Measurements from ENCODE around the gene COPG2.

The COPG2 gene

DNA sequence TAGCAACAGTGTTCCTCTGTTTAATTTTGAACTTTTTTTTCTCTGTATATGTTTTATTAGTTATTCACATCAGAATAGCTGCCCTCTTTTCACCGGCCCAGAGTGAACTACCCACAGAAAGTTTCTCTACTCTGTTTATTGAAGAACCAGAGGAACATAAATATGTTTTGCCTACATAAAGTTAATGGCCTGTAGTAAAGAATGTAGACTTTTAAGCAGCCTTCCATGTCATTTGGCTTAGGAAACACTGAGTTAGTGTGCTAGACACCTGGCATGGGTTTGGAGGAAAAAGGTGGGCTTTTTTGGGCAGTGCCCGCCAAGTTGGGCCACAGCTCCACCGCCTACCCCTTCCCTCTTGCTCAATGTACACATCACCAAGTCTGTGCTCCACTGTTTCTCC, 185.5 kb downstream of the COPG2 start:
- no peak overlapping the region for H3K27ac ChIP-seq (ENCODE audit: low read depth, low read length, poor library complexity, severe bottlenecking)
- no peaks in the 10 kb centered on the region for H3K79me2 ChIP-seq (ENCODE audit: insufficient read depth, low read length)
- no peaks in the 10 kb centered on the region for H3K9me2 ChIP-seq (ENCODE audit: low read depth, low read length)
- TF ChIP-seq EZH2 (IDR thresholded peaks at IDR 0.05; ENCODE audit: borderline replicate concordance, low read length) (no peak), CTCF (IDR thresholded peaks at IDR 0.05; ENCODE audit: low read length) (no peak)
- no peaks in the 10 kb centered on the region for H4K20me1 ChIP-seq (ENCODE audit: insufficient read depth, low read length)
- no peak overlapping the region for H3K4me3 ChIP-seq (ENCODE audit: low read depth, low read length, poor library complexity, severe bottlenecking)
- H2AFZ ChIP-seq (ENCODE audit: low read length): no peak overlapping the region
- H3K4me2 ChIP-seq (ENCODE audit: low read length): no peak overlapping the region
- peaks cover 4% of the 10 kb centered on the region; the same call in 1 of the 2 replicates for H3K27me3 ChIP-seq (ENCODE audit: insufficient read depth, low read length)
- H3F3A ChIP-seq (ENCODE audit: insufficient read depth, low read length): no peaks in the 10 kb centered on the region
- H3K9ac ChIP-seq (ENCODE audit: low read length): no peak overlapping the region
- peaks cover 3% of the 10 kb centered on the region; the same call in 1 of the 2 replicates for H3K9me3 ChIP-seq (ENCODE audit: low read length)
- no peaks in the 10 kb centered on the region; the same call in 1 of the 2 replicates for H3K36me3 ChIP-seq (ENCODE audit: insufficient read depth, low read length)
- H3K4me1 ChIP-seq (ENCODE audit: insufficient read depth, low read length, severe bottlenecking): peaks cover 17% of the 10 kb centered on the region

GRCh38 chr7:130481898-130482297, 186.7 kb downstream of the COPG2 start:
- Histone ChIP-seq H4K20me1 (ENCODE audit: insufficient read depth, low read length) (no peaks in the 10 kb centered on the region), H3K4me1 (ENCODE audit: insufficient read depth, low read length, severe bottlenecking) (peaks cover 14% of the 10 kb centered on the region), H3K36me3 (ENCODE audit: insufficient read depth, low read length) (no peaks in the 10 kb centered on the region; the same call in 1 of the 2 replicates), H3F3A (ENCODE audit: insufficient read depth, low read length) (no peaks in the 10 kb centered on the region), H3K9ac (ENCODE audit: low read length) (no peak overlapping the region), H3K27me3 (ENCODE audit: insufficient read depth, low read length) (peaks cover 12% of the 10 kb centered on the region; the same call in 1 of the 2 replicates), H3K79me2 (ENCODE audit: insufficient read depth, low read length) (no peaks in the 10 kb centered on the region), H3K9me3 (ENCODE audit: low read length) (peaks cover 6% of the 10 kb centered on the region; the same call in 1 of the 2 replicates), H3K4me3 (ENCODE audit: low read depth, low read length, poor library complexity, severe bottlenecking) (no peak overlapping the region), H2AFZ (ENCODE audit: low read length) (no peak overlapping the region), H3K9me2 (ENCODE audit: low read depth, low read length) (no peaks in the 10 kb centered on the region), H3K27ac (ENCODE audit: low read depth, low read length, poor library complexity, severe bottlenecking) (no peak overlapping the region), H3K4me2 (ENCODE audit: low read length) (no peak overlapping the region)
- TF ChIP-seq CTCF (IDR thresholded peaks at IDR 0.05; ENCODE audit: low read length): no peak
- no peak for TF ChIP-seq EZH2 (IDR thresholded peaks at IDR 0.05; ENCODE audit: borderline replicate concordance, low read length)

GRCh38 chr7:130479716-130480400, 188.7 kb downstream of the COPG2 start:
- peaks cover 8% of the 10 kb centered on the region; the same call in 1 of the 2 replicates for H3K27me3 ChIP-seq (ENCODE audit: insufficient read depth, low read length)
- no peak overlapping the region for H3K4me2 ChIP-seq (ENCODE audit: low read length)
- H3K79me2 ChIP-seq (ENCODE audit: insufficient read depth, low read length): no peaks in the 10 kb centered on the region
- no peak overlapping the region for H3K4me3 ChIP-seq (ENCODE audit: low read depth, low read length, poor library complexity, severe bottlenecking)
- no peak overlapping the region for H2AFZ ChIP-seq (ENCODE audit: low read length)
- H3K9me2 ChIP-seq (ENCODE audit: low read depth, low read length): no peaks in the 10 kb centered on the region
- no peaks in the 10 kb centered on the region for H3F3A ChIP-seq (ENCODE audit: insufficient read depth, low read length)
- H3K27ac ChIP-seq (ENCODE audit: low read depth, low read length, poor library complexity, severe bottlenecking): no peak overlapping the region
- peaks cover 6% of the 10 kb centered on the region; the same call in 1 of the 2 replicates for H3K9me3 ChIP-seq (ENCODE audit: low read length)
- no peaks in the 10 kb centered on the region; the same call in 1 of the 2 replicates for H3K36me3 ChIP-seq (ENCODE audit: insufficient read depth, low read length)
- TF ChIP-seq EZH2 (IDR thresholded peaks at IDR 0.05; ENCODE audit: borderline replicate concordance, low read length): no peak
- no peak for TF ChIP-seq CTCF (IDR thresholded peaks at IDR 0.05; ENCODE audit: low read length)
- no peak overlapping the region for H3K9ac ChIP-seq (ENCODE audit: low read length)
- H4K20me1 ChIP-seq (ENCODE audit: insufficient read depth, low read length): no peaks in the 10 kb centered on the region
- no peaks in the 10 kb centered on the region for H3K4me1 ChIP-seq (ENCODE audit: insufficient read depth, low read length, severe bottlenecking)

All from OCI-LY1 (cell line).